Progenitor cell of endocrine pancreas (in vitro differentiated cells): ENCODE results near the gene BCAS2. TPM values are rescaled to one million over a fixed set of nuclear protein-coding genes. Genes with fewer than 3 reads are reported as not detected.

Source experiments
- DNase-seq: peaks from one replicate; pipeline ENCODE4 v3.0.0; 2021; ENCODE audit warnings: low spot score; ENCODE audit not compliant: unreplicated experiment
- H3K27ac Mint-ChIP-seq: 2 replicates; pipeline ENCODE4 v1.8.0; 2021; ENCODE audit warnings: mild to moderate bottlenecking, moderate library complexity, mixed read lengths
- H3K27me3 Mint-ChIP-seq: 2 replicates; pipeline ENCODE4 v1.8.0; 2021; ENCODE audit warnings: mixed read lengths
- H3K36me3 Mint-ChIP-seq: 2 replicates; pipeline ENCODE4 v1.8.0; 2022; ENCODE audit warnings: mixed read lengths; ENCODE audit not compliant: insufficient read depth
- H3K4me1 Mint-ChIP-seq: 2 replicates; pipeline ENCODE4 v1.8.0; 2021; ENCODE audit warnings: low read depth, mixed read lengths
- H3K4me3 Mint-ChIP-seq: 2 replicates; pipeline ENCODE4 v1.8.0; 2021; ENCODE audit warnings: low read depth, mild to moderate bottlenecking, moderate library complexity, mixed read lengths
- H3K9me3 Mint-ChIP-seq: 2 replicates; pipeline ENCODE4 v1.8.0; 2021; ENCODE audit warnings: low read depth, mixed read lengths
- total RNA-seq: library from RNA; stranded (reverse); gene quantifications from 2 replicates; pipeline ENCODE4 v1.2.1, GENCODE V29; 2021
- TF ChIP-seq, protein P1 (sequence below): fragments of 200-600 bp; sonication (generic); IDR thresholded peaks from one replicate; pipeline ENCODE4 v1.5.0; 2021; ENCODE audit warnings: antibody characterized with exemption, mild to moderate bottlenecking; ENCODE audit not compliant: unreplicated experiment

The BCAS2 gene
- total RNA-seq, 1 donor from 2014 or later, result 58.5 TPM

DNA sequence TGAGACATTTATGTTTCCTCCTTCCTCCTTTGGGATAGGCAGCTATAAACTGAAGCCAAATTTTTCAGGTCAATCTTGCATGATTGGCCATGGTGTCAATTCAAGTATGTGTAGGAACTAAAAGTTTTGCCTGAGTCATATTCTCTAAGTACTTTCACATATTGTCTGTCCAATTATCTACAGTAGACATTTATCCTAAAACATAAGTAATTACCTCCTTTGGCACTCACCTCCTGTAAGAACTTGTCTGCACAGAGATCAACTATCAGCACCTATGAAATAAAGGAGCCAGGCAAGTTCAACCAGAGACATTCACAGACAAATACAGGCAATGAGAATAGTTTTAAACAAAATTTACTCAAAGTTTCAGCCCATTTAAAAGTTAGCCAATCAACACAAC, 14.2 kb upstream of the BCAS2 start:
- no peak for DNase-seq
- Mint-ChIP-seq H3K27ac (no peak overlapping the region), H3K4me1 (no peaks in the 10 kb centered on the region), H3K4me3 (no peak overlapping the region), H3K27me3 (no peaks in the 10 kb centered on the region), H3K9me3 (no peaks in the 10 kb centered on the region), H3K36me3 (peaks cover 17% of the 10 kb centered on the region)
- TF ChIP-seq, protein P1, sequence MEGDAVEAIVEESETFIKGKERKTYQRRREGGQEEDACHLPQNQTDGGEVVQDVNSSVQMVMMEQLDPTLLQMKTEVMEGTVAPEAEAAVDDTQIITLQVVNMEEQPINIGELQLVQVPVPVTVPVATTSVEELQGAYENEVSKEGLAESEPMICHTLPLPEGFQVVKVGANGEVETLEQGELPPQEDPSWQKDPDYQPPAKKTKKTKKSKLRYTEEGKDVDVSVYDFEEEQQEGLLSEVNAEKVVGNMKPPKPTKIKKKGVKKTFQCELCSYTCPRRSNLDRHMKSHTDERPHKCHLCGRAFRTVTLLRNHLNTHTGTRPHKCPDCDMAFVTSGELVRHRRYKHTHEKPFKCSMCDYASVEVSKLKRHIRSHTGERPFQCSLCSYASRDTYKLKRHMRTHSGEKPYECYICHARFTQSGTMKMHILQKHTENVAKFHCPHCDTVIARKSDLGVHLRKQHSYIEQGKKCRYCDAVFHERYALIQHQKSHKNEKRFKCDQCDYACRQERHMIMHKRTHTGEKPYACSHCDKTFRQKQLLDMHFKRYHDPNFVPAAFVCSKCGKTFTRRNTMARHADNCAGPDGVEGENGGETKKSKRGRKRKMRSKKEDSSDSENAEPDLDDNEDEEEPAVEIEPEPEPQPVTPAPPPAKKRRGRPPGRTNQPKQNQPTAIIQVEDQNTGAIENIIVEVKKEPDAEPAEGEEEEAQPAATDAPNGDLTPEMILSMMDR, result no peak

DNA sequence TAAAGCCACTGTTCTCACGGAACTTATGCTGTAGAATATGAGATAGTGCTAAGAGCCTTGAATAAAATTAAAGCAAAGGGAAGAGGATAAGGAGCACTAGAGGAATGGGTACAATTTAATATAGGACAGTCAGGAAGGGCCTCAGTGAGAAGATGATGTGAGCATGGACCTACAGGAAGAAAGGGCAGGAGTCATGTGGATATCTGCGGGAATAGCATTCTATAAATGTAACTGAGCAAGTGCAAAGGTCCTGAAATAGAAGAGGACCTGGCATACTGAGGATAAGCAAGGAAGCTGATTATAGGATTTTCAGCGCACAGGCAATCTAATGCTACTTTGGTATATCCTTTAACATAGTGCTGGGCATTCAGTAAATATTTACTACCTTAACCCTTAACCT, 12.6 kb upstream of the BCAS2 start:
- Mint-ChIP-seq H3K4me1 (no peaks in the 10 kb centered on the region), H3K9me3 (no peaks in the 10 kb centered on the region), H3K4me3 (no peak overlapping the region), H3K27me3 (no peaks in the 10 kb centered on the region), H3K27ac (no peak overlapping the region), H3K36me3 (peaks cover 15% of the 10 kb centered on the region)
- TF ChIP-seq, protein P1, result no peak
- DNase-seq, result no peak

DNA sequence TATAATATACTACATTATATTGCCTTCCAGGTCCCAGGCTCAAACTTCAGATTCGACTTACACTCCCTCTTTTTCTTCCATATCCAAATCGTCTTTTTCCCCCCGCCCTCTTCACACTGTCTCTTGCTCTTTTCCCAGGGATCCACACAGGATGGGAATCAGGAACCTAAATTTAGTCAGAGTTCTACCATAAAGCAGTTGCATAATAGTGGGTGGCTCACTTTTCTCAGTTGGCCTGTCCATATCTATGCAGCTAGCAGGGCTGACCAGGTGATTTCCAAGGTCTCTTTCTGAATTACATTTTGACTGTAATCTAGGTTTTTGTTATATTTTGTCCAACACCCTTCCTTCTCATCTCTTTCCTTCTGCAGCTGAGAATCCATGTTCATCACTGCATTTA, 7.7 kb upstream of the BCAS2 start:
- Mint-ChIP-seq H3K9me3 (no peaks in the 10 kb centered on the region), H3K4me1 (peaks cover 5% of the 10 kb centered on the region), H3K27ac (peak overlapping the region; percentile 34), H3K4me3 (no peak overlapping the region), H3K36me3 (peaks cover 5% of the 10 kb centered on the region), H3K27me3 (no peaks in the 10 kb centered on the region)
- DNase-seq, result no peak
- TF ChIP-seq, protein P1, result no peak

DNA sequence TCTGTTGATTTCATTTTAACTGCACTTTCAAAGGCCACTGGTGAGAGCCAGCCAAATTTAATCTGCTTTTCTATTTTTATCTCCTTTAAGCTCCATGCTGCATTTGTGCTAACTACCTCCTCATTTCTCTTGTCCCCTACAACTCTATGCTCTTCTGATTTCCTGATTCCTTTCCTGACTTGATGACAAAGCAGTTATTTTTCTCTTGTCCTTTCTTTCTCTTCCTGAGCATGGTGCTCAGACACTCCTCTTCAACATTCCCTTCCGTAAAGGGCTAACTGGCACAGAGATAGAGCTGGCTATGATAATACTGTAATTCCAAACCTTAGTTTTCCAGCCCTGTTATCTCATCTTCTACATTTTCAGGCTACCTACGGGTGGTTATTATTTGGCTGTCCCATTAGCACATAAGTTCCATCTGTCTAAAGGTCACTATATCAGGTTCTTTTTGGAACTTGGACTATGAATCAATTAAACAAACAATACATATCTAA, 6.8 kb upstream of the BCAS2 start:
- H3K4me3 Mint-ChIP-seq, result no peak overlapping the region
- peaks cover 6% of the 10 kb centered on the region for H3K36me3 Mint-ChIP-seq

DNA sequence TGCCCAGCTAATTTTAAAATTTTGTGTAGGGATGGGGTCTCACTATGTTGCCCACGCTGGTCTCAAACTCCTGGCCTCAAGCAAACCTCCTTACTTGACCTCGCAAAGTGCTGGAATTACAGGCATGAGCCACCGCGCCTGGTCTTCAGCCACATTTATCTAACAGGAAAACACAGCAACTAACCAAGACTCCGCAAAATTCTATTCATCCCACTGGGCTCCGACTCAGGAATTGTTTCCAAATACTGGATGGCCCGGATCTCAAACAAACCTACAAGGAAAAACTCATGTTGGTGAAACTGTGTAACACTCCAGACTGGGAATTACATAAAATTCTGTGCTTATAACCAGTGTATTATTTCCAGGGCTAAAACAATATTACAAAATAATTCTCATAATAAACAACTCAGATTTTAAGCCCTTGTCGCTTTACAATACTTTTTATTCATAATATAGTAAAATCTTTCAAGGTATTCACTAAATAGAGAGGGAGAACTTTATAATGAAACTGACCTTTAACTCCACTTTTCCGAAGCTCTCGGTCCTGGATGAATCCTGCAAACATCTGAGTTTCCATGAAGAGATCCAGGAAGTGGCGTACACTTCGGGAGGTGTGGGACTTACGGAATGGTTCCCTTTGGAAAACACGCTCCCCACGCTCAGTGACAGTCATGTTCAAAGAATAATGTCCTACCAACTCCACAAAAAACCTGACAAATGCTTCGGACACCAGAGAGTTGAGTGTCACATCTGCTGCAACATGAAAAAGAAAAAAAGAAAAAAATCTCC, 6.0 kb upstream of the BCAS2 start:
- no peak overlapping the region for H3K4me3 Mint-ChIP-seq
- peaks cover 5% of the 10 kb centered on the region for H3K36me3 Mint-ChIP-seq
- H3K27ac Mint-ChIP-seq, result no peak overlapping the region
- H3K27me3 Mint-ChIP-seq, result no peaks in the 10 kb centered on the region
- TF ChIP-seq, protein P1, result no peak
- no peaks in the 10 kb centered on the region for H3K9me3 Mint-ChIP-seq
- peaks cover 7% of the 10 kb centered on the region for H3K4me1 Mint-ChIP-seq
- DNase-seq, result no peak

More for the DNA sequence above, 6.8 kb upstream of the BCAS2 start:
- peaks cover 5% of the 10 kb centered on the region for H3K4me1 Mint-ChIP-seq
- H3K9me3 Mint-ChIP-seq, result no peaks in the 10 kb centered on the region
- no peaks in the 10 kb centered on the region for H3K27me3 Mint-ChIP-seq
- TF ChIP-seq, protein P1, result no peak
- H3K27ac Mint-ChIP-seq, result no peak overlapping the region
- DNase-seq, result no peak
